ENCODE measurements around the gene DUSP6.
"Not testable (repeated sequence)": the region's sequence is repeated elsewhere in the genome, so short reads cannot be mapped to it uniquely, and the experiment has no call there.

DUSP6 gene

DNA sequence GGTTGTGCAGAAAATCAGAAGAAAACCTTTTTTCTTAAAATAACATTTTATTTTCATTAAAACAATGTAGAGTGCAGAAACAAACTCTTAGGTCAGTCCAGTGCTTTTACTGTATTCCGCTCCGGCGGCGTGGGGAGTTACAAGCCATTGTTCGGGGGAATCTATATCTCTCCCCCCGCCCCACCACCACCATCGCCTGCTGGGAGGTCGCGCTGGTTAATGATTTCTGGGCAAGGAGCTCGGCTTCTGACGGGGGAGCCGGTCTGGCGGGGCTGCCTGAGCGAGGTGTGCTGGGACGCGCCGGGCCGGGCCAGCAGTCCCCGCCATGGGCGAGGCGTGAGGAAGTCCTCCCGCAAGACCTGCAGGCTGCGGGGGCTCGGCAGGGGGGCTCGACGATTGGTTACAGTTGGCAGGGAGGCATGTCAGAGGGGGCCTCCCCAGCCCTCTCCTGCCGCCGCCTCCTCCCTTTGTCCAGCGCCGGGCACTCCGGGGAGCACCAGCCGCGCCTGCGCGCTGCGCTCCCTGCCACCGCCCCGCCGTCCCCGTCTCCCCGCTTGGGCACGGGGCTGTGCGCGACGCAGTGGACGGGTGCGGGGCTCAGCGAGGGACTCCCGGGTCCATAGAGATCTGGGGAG is 1.0 kb upstream of the DUSP6 start:
- peak in 1 of 3 donors; percentile 37 for DNase-seq (ENCODE audit: low read depth in 3 of 3, low spot score in 1 of 3)

DNA sequence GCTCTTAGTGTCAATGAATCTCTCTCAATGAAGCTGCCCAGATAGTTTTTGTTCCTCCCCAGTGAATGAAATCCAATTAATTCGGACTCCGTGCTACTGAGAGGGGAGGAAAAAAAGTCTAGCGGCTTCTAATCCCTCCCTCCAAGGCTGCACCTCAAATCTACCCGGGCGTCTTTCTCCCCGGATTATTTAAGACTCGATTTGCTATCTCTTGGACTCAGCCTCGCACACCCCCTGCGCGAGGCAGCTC is 134 bp downstream of the DUSP6 start:
- no peak for DNase-seq (ENCODE audit: low read depth in 3 of 3, low spot score in 1 of 3)

DNA sequence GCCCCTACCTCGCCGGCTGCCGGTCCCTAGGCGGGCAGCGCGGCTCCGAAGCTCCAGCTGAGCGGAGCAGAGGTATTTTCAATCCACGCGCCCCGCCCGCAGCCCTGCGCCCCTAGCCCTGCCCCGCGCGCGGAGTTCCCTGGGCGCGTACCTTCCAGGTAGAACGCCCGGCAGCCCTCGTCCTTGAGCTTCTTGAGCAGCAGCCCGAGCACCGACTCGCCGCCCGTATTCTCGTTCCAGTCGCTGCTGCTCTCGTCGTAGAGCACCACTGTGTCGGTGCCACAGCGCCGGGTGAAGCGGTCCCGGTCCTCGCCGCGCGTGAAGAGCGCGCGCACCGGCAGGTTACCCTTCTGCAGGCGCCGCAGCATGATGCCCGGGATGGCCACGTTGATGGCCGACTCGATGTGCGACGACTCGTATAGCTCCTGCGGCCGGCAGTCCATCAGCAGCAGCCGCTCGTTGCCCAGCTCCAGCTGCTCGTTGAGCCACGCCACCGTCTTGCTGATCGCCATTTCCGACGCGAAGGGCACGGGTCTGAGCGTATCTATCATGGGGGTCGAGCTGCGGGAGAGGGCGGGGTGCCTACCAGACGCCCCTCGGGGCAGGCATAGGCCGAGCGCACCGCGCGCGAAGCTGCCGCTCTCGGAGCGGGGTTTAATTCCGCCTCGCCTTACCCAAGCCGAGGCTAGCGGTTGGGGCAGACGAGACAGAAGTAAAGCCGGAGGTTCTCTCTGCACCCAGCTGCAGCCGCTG is 636 bp downstream of the DUSP6 start:
- peak in 1 of 3 donors; percentile 27 for DNase-seq (ENCODE audit: low read depth in 3 of 3, low spot score in 1 of 3)

DNA sequence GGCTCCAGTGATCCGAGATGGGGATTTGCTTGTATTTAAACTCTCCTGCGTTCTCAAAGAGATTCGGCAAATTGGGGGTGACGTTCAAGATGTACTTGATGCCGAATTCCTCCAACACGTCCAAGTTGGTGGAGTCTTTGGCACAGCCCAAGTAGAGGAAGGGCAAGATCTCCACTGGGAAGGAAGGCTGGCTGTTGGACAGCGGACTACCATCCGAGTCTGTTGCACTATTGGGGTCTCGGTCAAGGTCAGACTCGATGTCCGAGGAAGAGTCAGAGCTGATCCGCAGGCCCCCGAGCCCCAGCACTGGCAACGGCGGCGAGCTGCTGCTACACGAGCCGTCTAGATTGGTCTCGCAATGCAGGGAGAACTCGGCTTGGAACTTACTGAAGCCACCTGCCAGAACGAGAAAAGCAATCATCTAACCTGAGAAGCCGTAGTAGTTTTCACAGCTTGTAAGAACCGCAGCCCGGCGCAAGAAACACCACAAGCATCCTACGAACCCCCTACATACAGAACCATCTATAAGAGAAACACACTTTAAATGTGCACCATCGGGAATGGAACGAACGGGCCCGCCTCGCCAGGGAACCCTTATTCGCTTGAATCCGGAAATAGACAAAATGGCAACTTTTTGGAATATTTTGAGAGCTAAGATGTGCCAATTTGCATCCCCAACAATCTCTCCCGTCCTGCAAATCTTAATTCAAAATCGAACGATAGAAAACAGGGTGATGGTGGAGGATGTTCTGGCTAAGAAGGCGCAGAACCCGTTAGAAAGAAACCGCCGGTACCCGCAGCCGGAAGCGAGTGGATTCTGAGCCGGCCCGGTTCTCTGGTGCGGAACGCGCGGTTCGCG is 1.4 kb downstream of the DUSP6 start:
- no peak for DNase-seq (ENCODE audit: low read depth in 3 of 3, low spot score in 1 of 3)

DNA sequence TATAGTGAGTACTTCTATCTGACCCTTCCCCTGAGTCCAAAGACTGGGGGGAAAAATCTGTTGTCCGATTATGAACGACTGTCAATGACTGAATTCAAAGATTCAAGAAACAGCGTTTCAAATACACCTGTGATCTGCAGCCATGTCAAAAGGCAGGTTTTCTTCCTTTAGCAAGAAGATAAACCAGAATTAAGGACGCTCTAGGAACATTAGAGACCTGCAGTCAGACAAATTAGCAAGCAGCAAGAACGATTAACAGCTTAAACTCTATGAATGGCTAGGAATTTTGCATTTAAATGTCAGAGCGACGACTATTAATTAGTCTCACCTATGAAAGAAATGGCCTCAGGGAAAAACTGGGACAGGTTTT is 2.1 kb downstream of the DUSP6 start:
- DNase-seq (ENCODE audit: low read depth in 3 of 3, low spot score in 1 of 3): no peak

DNA sequence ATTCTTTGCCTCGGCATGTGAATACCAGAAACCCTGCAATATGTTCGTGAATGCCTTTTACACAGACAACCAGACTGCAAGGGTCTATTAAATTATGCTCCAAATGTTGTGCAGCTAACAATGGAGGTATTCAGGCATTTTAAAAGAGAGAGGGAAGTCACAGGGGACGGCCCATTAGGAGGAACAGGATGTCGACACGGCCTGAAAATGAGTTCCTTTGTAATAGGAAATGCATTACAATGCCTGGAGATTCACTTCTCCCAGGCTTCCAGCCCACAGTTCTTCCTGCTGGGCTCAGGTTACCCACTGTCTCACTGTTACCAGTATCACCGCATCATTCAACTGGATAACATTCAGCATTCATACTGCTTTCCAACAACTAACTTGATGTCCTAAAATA is 2.5 kb downstream of the DUSP6 start:
- DNase-seq (ENCODE audit: low read depth in 3 of 3, low spot score in 1 of 3): no peak

DNA sequence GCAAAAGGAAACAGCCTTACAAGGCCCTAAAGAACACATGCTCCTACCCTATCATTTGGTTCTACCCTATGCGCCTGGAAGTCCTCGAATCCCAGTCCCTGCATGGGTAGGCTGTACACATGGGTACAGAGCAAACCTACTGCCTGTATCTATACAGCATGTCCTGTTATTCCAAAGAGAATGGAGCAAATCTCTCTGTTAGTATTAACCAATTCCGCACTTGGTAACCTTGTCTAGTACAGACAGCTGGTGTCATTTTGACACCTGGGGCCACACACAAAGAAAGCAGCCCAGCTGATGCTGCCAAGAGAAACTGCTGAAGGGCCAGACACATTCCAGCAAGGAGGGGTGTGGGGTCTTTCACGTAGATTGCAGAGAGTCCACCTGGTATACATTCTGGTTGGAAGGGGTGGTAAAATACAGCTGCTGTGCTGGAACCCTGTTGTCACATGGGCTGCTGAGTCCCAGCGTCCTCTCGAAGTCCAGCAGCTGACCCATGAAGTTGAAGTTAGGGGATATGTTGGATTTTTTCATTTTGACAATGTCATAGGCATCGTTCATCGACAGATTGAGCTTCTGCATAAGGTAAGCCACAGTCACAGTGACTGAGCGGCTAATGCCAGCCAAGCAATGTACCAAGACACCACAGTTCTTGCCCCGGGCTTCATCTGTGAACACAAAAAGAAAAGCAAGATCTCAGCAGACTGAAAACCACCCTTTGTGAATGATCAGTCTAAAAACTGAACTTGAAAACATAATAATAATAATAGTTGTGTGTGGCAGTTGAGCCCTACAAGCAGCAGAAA is 3.2 kb downstream of the DUSP6 start:
- DNase-seq (ENCODE audit: low read depth in 3 of 3, low spot score in 1 of 3): no peak

DNA sequence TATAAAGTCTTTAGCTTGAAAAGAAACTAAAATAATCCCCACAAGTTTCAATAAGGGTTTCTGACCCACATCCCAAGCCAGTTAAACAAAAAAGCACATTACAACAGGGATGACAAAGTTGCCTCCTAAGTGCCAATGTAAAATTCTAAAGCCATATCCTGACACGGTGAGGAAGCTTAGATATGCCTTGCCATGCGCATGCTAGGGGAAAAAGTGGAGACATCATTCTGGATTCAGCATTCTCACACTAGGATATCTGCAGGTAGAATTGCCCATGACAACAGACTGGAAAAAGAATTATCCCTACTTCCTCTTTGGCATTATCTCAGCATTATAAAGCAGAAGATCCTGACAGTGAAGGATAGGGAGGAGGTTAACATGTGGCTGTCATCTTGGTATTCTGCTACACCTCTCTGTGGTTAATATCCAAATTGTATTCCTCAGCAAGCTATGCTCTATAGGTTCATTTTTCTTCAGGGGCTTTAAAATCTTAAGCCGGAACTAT is 4.9 kb downstream of the DUSP6 start:
- no peak for DNase-seq (ENCODE audit: low read depth in 3 of 3, low spot score in 1 of 3)

DNA sequence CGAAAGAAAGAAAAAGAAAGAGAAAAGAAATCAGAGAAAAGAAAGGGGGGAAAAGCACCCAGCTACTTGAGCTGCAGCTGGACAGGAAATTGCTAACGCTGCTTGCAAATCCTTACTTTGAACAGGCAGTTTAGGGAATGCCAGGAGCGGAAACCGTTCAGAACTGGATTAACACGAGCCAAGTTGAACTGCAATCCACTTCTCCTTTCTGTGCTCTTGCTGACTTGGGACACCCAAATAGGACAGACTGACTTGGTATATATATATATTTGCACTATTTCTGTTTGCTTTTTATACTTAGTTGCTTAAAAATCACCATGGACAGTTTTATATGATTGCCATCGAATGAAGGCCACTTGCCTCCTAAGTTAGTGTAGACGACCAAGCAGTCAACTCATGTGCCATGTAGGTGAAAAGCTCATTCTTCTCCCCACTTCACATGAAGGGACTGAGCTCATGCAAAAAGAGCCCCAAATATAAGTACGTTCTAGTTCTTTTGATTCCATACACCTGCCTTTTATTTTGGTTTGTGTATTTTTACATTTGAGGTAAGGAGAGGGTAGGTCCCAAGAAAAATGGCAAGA is 5.5 kb downstream of the DUSP6 start:
- DNase-seq (ENCODE audit: low read depth in 3 of 3, low spot score in 1 of 3): no peak

DNA sequence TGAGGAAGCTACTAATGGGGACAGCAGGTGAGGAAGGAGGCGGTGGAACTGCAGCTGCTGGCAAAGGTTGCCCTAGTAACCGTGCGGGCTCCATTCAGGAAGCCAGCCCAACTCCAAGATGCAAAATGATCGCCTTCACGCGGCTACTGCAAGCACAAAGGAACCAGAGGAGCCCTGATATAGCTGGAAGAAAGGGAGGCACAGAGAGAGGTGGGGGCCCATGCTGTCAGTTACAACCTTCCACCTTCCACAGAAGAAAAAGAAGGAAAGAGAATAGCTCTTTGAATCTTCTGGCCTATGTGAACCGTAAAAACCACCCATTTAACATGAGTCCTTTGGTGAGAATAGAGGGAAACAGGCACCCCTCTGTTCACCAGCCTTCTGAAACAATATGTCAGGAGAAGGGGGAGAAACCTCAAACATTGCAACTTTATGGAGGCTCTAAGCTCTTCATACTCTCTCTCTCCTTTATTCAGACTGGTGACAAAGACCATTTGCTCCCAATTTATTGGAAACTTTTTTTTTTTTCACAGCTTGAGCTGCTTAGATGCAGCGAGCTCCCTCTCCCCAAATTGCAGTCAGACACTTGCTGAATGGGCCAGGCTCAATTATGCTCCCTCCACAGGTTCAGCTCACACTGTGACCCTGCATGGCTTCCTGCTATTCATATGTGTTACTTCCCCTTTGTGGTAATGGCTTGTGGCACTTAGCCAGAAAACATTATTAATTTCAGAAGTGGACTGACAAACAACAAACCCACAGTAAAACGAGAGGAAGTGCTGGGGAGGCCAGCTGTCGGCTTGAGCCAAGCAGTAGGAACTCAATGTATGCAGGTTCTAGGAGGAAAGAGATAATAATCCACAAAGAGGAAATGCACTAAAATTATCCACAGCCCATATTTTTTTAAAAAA is 6.2 kb downstream of the DUSP6 start:
- no peak for DNase-seq (ENCODE audit: low read depth in 3 of 3, low spot score in 1 of 3)

DNA sequence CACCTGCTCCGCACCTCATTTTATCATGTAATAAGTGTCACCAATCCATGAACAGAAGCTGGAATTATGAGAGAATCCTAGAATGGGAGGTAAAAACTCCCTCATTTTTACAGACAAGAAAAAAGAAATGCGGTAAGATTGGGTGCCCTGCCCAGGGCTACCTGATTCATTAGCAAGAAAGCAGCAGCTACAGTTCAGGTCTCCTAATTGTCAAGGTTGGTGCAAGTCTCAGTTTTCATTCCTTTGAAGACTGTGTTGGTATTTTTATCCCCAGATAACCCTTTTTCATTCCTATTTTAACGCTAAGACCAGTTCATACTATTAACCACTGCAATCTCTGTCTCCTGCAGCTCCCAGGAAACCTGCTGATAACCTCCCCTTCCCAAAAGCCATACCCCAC is 6.9 kb downstream of the DUSP6 start:
- DNase-seq (ENCODE audit: low read depth in 3 of 3, low spot score in 1 of 3): no peak

DNA sequence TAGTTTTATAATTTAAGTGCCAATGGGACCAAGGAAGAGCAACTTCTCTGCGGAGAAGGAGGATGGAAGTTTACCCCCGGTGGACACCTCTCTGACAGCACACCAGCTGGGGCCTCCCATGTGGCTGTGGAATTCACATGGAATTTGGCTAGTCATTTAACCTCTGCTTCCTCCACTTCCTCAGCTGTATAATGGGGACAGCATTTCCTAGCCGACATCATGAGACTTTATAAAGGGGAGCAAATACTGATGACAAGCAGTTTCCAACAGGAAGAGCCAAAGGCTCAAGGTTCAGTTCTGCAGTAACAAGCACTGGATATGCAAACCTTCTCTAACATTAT is 7.5 kb downstream of the DUSP6 start:
- no peak for DNase-seq (ENCODE audit: low read depth in 3 of 3, low spot score in 1 of 3)

DNA sequence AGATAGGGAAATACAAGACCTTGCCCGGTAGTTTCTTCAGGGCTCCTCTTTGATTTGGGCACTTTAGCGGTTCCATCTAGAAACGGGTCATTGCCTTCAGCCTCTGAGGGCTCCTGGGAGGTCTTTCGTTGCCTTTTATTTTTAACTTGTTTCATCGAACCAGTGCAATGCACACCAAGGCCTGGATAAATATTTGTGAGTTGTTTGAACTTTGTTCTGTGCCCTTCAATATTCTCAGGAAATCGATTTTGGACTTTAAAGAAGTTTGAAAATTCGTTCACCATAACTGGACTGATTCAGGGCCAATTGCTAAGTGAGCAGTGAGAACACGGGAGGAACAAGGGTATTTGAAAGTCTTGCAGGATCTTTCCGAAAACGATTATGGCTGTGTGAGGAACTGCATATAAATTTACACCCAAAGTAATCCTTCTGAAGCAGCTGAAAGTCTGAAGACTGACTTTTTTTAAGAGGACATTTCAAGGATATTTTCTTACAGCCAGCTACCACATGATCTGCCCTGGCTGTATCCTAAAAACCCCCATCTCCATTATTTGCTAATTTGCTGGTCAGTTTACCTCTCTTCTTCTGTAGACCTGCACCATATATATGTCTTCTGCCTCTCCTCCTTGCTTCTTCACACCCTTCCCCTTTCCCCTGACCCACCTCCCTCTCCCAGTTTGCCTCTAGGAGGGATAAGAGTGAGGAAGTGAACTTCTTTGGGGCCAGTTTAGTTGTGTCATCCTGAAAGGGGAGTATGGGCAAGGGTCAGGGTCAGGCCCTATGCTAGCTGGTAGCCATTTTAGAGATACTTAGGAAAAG is 8.0 kb downstream of the DUSP6 start:
- no peak for DNase-seq (ENCODE audit: low read depth in 3 of 3, low spot score in 1 of 3)

DNA sequence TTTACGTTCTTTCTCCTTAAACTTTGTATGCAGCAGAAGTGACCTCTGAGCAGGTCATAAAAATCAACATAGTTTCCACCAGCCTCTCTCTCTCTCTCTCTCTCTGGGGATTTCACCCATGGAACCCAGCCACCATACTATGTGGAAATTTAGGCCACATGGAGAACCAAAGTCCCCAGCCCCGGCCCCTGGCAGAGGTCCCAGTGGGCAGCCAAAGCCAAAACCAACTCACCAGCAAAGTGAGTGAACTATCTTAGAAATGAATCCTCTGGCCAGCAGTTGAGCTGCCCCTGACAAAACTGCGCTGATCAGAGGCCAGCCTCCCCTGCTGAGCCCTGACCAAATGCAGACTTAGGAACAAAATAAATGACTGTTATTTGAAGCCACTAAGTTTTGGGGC is 9.2 kb downstream of the DUSP6 start:
- no peak for DNase-seq (ENCODE audit: low read depth in 3 of 3, low spot score in 1 of 3)

DNA sequence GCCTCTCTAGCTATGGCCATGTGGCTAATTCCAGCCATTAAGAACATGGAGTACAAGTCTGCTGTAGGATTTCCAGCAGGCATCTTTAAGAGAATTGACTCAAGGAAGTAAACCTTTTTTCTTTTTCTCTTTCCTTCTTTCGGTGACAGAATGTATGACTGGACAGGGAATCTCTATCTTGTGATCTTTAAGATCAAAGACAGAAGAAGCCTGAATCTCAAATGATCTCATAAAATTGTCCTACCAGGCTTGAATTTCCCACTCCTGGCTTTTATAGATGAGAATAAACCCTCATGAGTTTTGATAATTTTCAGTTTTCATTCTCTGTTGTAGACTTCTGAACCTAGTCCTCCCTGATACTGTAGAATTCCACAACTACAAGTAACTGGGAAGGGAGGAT is 11.4 kb downstream of the DUSP6 start:
- no peak for DNase-seq (ENCODE audit: low read depth in 3 of 3, low spot score in 1 of 3)

DNA sequence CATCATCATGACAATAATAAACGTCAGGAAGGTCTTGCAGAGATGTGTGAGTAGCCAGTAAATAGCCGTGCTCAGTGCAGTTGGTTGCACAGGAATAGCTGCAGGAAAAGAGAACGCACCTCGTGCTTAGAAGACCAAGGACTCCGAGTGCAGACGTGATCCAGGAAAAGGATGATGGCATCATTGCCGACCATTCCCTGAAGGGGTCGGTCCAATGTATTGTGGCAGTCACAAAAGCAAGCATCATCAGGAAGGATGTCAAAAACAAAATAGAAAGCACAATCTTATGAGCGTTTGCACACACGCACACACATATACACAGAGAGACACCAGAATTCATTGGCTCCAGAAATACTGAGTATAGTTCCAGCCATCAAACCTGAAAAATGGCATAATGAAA is 12.8 kb downstream of the DUSP6 start:
- DNase-seq (ENCODE audit: low read depth in 3 of 3, low spot score in 1 of 3): no peak

DNA sequence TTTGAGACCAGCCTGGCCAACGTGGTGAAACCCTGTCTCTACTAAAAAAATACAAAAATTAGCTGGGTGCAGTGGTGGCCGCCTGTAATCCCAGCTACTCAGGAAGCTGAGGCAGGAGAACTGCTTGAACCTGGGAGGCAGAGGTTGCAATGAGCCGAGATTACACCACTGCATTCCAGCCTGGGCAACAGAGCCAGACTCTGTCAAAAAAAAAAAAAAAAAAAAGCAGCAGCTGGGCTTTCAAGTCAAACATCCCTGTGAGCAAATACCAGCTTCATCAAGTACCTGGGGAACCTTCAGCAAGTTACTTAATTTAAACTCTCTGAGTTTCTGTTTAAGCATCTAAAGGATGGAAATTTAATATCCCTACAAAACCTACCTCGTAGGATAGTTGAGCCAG is 15.2 kb downstream of the DUSP6 start:
- DNase-seq (ENCODE audit: low read depth in 3 of 3, low spot score in 1 of 3): not testable (repeated sequence)

DNA sequence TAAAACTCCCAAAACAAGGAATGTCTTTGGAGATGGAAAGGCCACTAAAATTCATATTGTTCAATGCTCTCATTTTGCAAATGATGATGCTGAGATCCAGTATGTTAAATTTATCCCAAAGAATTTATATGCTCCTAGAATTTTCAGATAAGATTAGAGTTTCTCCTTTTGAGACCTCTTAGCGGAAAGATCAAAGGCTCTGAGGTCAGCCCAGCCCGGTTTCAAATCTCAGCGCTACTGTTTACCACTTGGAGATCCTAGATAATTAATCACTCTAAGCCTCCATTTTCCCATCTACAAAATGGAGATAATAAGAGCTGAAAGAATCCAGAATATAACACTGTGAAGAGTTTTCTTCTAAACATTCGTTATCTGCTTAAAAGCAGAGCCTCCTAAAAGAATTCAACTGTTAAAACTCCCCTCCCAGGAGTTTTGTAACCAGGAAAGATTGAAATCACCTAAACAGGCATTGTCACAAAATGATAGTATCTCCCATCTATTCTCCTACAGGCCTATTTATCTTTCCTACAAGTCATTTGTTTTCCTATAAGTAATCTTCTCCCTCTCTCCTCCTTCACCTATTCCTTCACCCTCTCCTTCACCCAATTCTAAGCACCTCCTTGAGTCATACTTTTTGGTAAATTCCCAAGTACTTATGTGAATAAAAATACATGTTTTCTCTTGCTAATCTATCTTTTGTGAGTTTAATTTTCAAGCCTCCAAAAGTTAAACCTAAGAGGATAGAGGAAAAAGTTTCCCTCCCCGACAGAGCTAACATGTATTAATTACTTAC is 16.7 kb downstream of the DUSP6 start:
- DNase-seq (ENCODE audit: low read depth in 3 of 3, low spot score in 1 of 3): no peak
